ENCODE measurements around the gene CGB3. TPM values are rescaled to one million over a fixed set of nuclear protein-coding genes. Genes with fewer than 3 reads are reported as not detected.

CGB3 gene
- total RNA-seq, 1 donor from 2014 or later: not detected

- intact Hi-C loops (cut with micrococcal nuclease): no loop called here
- Mint-ChIP-seq H3K27ac (no peak overlapping the region), H3K36me3 (ENCODE audit: low read depth) (peaks cover 37% of the 10 kb centered on the region), H3K27me3 (no peaks in the 10 kb centered on the region), H3K4me3 (no peak overlapping the region), H3K9me3 (no peaks in the 10 kb centered on the region), H3K4me1 (peaks cover 24% of the 10 kb centered on the region)
- ChIA-PET CTCF (no interaction called here), POLR2A (no interaction called here)
- DNase-seq (no peak), ATAC-seq (ENCODE audit: low read depth) (no peak)
- TF ChIP-seq CTCF (IDR thresholded peaks at IDR 0.05): no peak
Measured at GRCh38 chr19:48988860-48989259, 35.3 kb downstream of the CGB3 start.

GRCh38 chr19:48988286-48988685 lies 35.8 kb downstream of the CGB3 start:
- Mint-ChIP-seq H3K27me3 (no peaks in the 10 kb centered on the region), H3K27ac (no peak overlapping the region), H3K4me1 (peaks cover 18% of the 10 kb centered on the region), H3K9me3 (no peaks in the 10 kb centered on the region), H3K36me3 (ENCODE audit: low read depth) (peaks cover 37% of the 10 kb centered on the region), H3K4me3 (no peak overlapping the region)
- CTCF ChIA-PET: no interaction called here
- ATAC-seq (ENCODE audit: low read depth) (no peak), DNase-seq (no peak)
- TF ChIP-seq CTCF (IDR thresholded peaks at IDR 0.05): no peak
- POLR2A ChIA-PET: no interaction called here
- intact Hi-C loops (cut with micrococcal nuclease): no loop called here

- Mint-ChIP-seq H3K27me3 (no peaks in the 10 kb centered on the region), H3K4me3 (no peak overlapping the region), H3K36me3 (ENCODE audit: low read depth) (peaks cover 45% of the 10 kb centered on the region), H3K27ac (no peak overlapping the region), H3K4me1 (peaks cover 14% of the 10 kb centered on the region), H3K9me3 (no peaks in the 10 kb centered on the region)
- intact Hi-C loops (cut with micrococcal nuclease): no loop called here
- DNase-seq (no peak), ATAC-seq (ENCODE audit: low read depth) (peak; percentile 13)
- CTCF ChIA-PET: interaction anchor here (1.2 kb wide), 1 partner anchor 13 kb away, joined by 3 read pairs; no protein-coding TSS in a partner anchor
- TF ChIP-seq CTCF (IDR thresholded peaks at IDR 0.05): no peak
- POLR2A ChIA-PET: interaction anchor here (0.5 to 0.6 kb wide), 2 partner anchors 11 to 109 kb away, joined by 5 to 8 read pairs; no protein-coding TSS in a partner anchor
Measured at GRCh38 chr19:48987323-48987722, 36.8 kb downstream of the CGB3 start.

DNA sequence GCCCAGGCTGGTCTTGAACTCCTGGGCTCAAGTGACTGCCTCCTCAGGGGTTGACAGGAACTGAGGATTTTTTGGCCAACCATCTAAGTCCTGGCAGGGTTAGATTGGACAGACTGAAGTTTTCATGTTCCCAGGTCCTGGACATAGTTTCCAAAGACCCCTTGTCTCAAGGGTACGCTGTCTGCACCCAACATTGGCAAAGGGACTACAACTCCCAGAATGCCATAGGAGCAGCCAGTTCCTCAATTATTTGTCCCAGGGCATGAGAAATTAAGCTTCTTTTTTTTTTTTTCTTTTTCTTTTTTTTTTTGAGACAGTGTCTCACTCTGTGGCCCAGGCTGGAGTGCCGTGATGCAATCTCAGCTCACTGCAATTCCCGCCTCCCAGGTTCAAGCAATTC lies 37.9 kb downstream of the CGB3 start:
- Mint-ChIP-seq H3K36me3 (ENCODE audit: low read depth) (peaks cover 55% of the 10 kb centered on the region), H3K27ac (no peak overlapping the region), H3K27me3 (no peaks in the 10 kb centered on the region), H3K4me3 (no peak overlapping the region), H3K9me3 (no peaks in the 10 kb centered on the region), H3K4me1 (peaks cover 9% of the 10 kb centered on the region)
- ChIA-PET CTCF (interaction anchor here (1.2 kb wide), 1 partner anchor 14 kb away, joined by 3 read pairs; no protein-coding TSS in a partner anchor), POLR2A (interaction anchor here (0.7 kb wide), 1 partner anchor 167 kb away, joined by 3 read pairs; no protein-coding TSS in a partner anchor)
- no peak for TF ChIP-seq CTCF (IDR thresholded peaks at IDR 0.05)
- intact Hi-C loops (cut with micrococcal nuclease): no loop called here
- ATAC-seq (ENCODE audit: low read depth) (no peak), DNase-seq (no peak)

- no peak for ATAC-seq (ENCODE audit: low read depth)
Measured at GRCh38 chr19:48985711-48986110, 38.4 kb downstream of the CGB3 start.

More at GRCh38 chr19:48985711-48986110, 38.4 kb downstream of the CGB3 start:
- no peak overlapping the region for H3K4me3 Mint-ChIP-seq
- TF ChIP-seq CTCF (IDR thresholded peaks at IDR 0.05): no peak
- H3K27ac Mint-ChIP-seq: no peak overlapping the region
- no peaks in the 10 kb centered on the region for H3K27me3 Mint-ChIP-seq
- H3K36me3 Mint-ChIP-seq (ENCODE audit: low read depth): peaks cover 58% of the 10 kb centered on the region
- no peaks in the 10 kb centered on the region for H3K9me3 Mint-ChIP-seq
- ChIA-PET POLR2A (no interaction called here), CTCF (no interaction called here)
- intact Hi-C loops (cut with micrococcal nuclease): no loop called here
- DNase-seq: no peak
- peaks cover 7% of the 10 kb centered on the region for H3K4me1 Mint-ChIP-seq
